HT1080 (cell line): ENCODE results near the gene LHFPL6. TPM values are rescaled to one million over a fixed set of nuclear protein-coding genes. Genes with fewer than 3 reads are reported as not detected.
"Not testable (repeated sequence)": the region's sequence is repeated elsewhere in the genome, so short reads cannot be mapped to it uniquely, and the experiment has no call there.

Experiments
- DNase-seq: peaks from one replicate; pipeline ENCODE4 v3.0.0-alpha.2; 2015; ENCODE audit warnings: low read depth
- total RNA-seq: library from RNA; depleted of rRNA; stranded (reverse); fragments of >200 nt; shearing (Covaris generic); gene quantifications from 2 replicates; pipeline ENCODE4 v1.2.3, GENCODE V29; 2014

Gene LHFPL6
- total RNA-seq, 1 experiment from 2014 or later = 17.8 TPM

DNA sequence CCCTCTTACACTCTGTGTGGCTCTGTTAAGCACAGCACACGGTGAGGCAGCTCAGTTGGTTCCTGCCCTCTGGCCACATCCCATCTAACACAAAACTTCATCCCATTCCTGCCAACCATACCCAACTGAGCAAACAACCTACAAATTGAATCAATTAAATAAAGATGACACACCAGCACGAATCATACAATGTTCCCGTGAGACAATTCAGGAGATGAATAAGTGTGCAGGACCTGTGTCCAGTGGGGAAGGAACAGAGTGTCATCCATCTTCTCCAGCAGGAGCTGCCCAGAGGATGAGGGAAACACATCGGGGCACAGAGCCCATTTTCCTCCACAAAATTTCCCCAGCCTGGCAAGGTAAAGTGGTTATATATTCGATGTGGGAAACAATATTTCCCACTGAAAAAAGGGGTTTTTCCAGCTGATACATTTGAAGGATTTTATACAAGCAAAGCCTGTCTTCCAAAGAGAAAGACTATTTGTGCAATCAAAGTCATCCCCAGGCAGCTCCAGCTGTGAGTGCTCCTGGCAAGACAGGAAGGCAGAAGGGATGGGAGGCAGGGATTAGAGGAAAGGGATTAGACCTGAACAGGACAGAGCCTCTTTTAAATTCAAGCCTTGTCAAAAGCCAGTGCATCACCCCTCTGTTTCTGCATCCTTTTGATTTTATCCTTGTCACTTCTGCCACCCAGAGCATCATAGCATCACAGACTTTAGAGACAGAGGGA lies 240.2 kb downstream of the LHFPL6 start:
- DNase-seq = peak; percentile 26

DNA sequence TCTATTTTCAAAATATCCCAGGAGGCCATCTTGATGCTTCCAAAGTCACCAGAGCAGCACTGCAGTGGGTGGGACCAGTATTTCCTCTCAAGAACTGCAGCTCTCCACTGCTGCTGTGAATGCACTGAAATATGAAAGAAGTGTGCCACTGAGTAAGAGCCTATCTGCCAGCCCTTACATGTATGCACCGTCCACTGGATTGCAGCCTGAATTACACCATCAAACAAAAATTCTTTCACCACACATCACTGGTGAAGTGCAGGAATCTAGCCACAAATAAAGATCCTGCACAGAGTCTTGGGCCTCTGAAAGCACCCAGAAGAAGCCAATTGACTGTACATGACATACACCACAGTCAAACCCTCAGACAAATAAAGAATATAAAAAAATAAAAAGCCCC lies 249.0 kb downstream of the LHFPL6 start:
- peak; percentile 18 for DNase-seq

DNA sequence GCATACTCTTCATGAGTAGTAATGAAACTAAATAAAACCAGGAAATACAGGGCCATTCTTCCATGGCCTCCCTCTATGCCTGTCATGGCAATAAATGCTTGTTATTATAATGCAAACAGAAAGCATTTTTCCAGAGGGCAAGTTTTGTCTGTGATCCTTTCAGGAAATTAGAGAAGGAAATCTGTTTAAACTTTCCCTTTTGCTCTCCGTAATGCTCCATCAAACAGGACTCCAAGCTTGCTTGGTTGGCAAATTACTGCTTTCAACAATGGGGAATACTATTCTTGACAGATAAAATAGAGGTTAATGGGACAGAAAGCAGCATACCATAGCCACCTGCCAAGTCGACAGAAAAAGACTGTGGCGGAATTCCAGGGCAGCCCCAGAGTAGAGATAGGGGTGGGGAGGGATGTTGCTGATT lies 252.5 kb downstream of the LHFPL6 start:
- DNase-seq = no peak

DNA sequence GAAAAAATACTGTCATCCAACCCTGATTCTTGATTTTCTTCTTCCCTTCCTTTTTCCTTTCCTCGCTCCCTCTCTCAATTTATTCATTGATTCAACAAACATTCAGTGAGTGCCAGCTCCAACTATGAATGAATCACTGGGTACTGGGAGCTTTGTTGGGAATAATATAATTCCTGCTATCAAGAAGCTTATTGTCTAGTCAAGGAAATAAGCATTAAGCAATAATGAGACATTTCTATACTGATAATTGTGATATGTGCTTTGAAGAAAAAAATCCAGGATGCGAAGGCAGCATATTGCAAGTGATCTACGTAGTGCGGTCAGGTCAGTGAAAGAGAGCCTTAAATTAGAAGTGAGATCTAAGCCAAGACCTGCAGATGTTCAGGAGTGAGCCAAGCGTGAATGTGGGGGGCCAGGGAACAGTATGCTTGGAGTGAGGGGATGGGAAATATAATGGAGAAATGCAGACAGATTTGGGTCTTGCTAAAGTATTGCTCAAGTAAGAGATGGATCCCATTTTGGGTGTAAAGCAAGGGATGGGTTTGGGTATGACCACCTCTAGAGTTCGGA lies 253.5 kb downstream of the LHFPL6 start:
- no peak for DNase-seq

DNA sequence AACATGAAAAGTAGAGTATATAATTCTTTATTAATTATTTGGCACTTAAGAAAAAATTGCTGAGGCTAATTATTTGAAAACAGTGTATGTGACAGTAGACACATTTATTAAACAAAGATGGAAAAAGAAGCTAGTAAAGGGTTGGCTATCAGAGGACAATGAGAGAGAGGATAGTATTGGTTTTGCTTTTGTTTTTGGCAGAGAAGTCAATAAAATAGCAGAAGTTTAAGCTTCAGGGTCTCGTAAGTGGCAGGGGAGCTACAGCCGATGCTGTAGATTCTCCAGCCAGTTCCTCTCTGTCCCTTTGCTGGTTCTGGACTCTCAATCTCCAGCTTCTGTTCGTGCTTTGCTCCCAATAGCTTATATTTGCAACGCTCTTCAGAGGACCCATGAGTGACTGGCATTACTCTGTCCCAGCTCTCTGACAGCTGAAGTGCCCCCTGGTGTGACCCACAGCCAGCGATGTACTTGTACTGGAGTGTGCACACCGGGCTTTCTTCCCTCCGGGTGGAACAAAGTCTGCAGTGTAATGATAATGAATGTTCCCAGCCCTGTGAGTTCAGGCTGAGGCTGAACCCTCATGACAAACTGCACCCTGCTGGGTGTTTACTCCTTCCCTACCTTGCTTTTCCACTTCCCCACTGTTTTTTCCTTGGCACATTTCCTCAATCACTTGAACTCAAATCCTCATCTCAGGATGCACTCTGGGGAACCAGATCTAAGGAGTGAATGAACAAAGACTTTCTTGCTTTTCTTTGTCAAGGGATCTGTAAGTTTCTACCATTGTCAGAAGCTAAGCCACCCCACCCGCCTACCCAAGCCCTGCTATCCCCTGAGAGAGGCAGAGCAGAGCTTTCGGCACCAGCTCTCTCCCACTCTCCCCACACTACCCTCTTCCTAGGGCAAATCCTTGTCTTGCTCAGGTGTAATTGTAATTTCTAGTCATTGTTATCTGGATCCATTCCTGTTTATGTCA lies 254.8 kb downstream of the LHFPL6 start:
- no peak for DNase-seq

DNA sequence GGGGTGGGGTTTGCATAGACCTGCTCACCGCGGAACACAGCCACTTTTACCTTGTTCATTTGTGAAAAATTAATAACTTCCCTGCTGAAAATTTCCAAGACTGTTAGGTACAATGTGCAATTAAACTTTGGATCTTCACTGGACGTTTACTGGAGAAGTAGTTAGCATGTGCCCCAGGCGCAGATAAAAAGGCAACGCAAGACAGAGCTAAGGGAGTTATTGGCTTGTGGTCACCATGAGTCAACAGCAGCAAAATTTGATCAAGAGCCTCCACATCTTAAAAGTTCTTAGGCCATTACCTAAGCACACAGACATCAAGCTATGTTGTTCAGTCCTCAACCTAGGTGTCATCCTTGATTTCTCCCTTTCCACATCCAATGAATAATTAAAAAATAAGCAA lies 257.0 kb downstream of the LHFPL6 start:
- DNase-seq = no peak

DNA sequence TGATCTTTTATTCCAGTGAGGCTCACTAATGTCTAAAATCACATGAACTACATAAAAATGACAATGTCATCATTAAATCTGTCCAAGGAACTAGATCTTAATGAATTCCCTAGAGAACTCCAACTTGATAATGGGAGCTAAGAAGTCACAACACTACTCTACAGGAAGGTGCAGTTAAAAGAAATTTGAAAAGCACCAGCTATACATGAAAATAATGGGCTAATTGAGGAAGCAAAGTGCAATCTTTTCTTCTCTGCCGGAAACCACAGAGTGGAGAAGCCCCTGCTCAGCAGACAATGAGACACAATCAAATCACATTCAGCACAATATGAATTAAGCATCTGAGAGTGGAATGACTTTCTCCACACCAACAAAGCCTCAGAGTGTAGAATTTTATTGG lies 261.7 kb downstream of the LHFPL6 start:
- DNase-seq = no peak

DNA sequence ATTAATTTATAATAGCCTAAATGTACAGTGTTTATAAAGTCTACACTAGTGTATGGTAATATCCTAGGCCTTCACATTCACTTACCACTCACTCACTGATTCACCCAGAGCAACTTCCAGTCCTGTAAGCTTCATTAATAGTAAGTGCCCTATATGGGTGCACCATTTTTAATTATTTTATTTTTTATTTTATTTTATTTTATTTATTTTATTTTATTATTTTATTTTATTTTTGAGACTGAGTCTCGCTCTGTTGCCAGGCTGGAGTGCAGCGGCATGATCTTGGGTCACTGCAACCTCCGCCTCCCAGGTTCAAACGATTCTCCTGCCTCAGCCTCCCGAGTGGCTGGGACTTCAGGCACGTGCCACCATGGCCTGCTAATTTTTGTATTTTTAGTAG lies 264.9 kb downstream of the LHFPL6 start:
- DNase-seq = not testable (repeated sequence)

DNA sequence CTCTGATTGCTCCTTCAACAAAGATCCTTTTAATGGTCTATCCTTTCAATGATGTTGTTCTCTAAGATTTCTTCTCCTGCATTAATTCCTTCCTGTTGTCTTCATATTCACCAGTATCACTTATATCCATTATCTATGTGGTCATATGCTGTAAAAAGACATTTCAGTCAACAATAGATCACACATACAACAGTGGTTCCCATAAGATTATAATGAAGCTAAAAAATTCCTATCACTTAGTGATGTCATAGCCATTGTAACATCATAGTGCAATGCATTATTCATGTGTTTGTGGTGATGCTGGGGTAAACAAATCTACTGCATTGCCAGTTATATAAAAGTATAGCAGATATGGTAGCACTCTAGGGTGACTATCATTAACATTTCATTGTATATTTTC lies 266.1 kb downstream of the LHFPL6 start:
- DNase-seq = no peak

DNA sequence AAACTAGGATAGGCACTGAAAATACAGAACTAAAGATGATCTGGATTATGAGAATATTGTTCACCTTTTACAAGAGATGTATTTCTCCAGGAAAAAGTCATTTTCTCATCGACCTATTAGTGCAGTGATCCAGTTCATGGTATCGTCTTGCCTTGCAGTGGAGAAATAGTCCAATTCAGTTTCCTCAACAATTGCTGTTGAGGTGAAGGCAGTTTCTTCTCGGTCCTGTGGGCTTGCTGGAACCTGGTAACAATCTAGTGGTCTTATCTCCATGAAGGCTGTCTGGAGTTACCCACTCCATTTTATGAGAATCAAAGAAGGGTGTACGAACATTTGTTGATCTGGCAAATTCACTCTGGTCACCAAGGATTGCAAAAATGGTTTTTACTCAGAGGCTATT lies 266.8 kb downstream of the LHFPL6 start:
- no peak for DNase-seq

DNA sequence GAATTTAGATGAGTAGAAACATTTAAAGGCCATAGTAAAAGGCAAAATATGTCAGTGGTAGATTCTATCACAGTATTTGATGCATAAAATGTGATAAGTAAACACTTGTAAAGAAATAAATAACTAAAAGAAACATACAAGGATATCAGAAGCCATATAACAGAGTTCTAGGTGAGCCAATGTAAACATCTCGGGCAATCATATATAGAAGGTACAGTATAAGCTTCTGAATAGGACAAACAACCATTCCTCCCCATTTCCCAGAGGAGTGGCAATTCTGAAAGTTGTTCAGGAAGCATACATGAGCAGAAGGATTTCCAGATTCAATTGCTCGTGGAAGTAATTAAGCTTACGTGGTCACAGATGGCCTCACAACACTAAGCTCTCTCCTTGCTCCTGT lies 267.3 kb downstream of the LHFPL6 start:
- no peak for DNase-seq

DNA sequence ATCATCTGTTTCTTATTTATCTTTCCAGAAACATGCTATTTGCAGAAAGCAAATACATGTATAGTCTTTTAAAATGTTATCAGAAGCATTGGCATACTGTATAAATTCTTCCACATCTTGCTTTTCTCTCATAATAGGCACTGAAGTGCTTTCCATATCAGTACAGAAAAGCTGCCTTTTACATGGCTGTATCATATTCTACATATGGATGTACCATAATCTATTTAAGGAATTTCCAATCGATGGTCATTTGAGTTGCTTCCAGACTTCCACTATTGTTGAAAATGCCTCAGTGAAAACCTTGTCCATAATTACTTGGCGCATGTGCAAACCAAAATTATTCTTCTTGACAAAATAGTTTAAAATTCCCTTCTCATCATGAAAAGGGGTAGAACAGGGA lies 272.5 kb downstream of the LHFPL6 start:
- DNase-seq = no peak

DNA sequence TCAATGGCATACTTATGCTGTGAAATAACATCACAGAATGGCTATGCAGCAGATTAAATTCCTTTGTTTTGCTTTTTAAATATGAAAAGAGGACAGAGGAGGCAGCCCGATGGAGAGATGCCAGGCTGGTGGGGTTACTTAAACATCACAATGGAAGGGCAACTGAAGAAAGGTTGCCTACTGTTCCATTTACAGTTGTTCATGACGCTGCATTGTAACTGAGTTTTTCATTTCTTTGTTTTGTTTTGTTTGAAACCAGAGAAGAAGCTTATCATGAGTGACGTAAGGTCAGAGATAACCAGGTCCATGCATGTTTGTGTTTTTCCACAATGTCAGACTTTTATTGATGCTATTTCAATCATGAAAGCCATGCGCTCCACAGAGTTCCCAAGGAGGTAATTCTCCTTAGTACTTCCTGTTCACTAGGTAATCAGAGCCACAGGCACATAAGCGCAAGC lies 273.8 kb downstream of the LHFPL6 start:
- DNase-seq = no peak

DNA sequence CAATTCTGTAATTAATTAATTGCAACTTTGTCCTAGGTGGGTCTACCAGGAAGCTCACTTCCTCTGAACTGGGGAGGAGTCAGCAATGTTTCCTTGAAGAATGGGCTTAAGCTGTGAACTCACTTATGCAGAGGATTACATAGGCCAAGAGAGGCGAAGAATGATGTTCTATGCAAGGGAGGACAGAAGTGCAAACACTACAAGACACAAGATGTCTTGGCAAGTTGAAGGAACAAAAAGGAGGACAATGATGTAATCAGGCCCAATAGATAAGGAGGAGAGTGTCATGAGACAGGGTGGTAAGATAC lies 275.9 kb downstream of the LHFPL6 start:
- DNase-seq = no peak

DNA sequence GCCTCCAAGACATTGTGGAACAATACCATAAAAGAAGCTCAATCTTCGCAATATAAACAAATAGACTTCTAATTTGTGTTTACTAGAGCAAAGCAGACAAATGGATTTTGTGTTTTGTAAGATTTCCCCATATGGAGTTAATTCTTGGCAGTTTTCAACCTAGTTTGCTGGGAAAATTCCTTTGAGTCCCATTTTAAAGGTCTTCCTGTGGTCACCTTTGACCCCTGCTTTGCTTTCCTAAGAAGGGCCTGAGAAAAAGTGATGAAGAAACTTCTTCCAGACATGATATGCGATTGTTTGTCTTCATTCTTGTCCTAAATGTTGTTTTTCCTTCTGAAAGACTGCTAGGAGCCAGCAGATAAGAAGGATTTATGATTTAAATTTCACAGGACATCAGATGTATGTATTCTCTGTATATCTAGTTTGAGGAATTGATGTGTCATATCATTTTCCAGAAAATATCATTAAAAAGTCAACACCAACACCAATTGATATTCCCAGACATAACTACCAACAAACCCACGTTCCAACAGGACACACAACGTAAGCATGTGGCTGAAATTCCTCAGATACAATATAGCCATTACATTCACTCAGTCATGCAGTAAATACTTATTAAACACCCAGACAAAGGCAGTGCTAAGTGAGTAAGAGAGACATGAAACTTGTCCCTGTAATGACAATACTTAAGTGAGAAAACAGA lies 276.4 kb downstream of the LHFPL6 start:
- no peak for DNase-seq

DNA sequence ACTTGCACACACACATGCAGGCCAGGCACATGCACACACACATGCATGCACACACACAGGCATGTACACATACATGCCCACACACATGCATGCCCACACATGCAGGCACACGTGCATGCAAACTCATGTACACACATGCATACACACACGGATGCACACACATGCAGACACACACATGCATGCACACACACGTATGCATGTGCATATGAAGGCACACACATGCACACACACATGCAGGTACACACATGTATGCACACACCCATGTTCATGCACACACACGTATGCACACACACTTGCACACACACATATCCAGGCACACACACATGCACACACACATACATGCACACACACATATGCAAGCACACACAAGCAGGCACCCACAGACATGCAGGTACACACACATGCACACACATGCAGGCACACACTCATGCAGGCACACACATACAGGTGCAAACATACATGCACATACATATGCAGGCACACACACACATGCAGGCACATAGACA lies 278.1 kb downstream of the LHFPL6 start:
- no peak for DNase-seq

DNA sequence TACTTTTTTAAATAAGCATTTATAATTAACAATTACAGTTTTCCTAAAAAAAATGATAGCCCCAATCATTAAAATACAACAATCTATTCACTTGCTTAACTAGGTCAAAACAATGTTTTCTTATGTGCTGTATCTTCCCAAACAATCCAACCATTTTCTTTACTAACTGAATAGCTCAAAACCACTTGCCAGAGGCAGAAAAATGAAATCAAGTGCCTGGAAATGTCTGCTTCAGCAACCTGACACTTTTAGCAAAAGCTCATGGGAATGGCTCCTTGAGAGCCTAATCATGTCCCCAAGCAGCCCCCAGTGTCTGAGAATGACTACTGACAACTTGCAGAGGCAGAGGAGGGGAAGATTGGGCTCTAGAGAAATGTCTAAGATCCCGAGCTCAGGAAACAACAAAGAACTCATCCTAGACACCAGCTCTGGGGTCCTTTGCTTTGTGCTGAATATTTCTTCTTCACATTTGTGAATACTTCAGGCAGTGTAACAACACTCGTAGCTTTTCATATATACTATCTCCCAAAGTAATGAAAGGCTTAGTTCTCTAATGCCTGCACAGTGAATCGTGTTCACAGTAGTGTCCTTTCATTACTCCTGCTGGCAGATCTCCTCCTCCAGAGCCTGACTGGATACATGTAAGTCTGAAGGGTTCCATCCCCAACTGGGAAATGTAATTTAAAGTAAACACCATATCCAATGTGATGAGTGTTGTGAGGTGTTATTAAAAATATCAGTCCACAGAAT lies 280.0 kb downstream of the LHFPL6 start:
- no peak for DNase-seq

DNA sequence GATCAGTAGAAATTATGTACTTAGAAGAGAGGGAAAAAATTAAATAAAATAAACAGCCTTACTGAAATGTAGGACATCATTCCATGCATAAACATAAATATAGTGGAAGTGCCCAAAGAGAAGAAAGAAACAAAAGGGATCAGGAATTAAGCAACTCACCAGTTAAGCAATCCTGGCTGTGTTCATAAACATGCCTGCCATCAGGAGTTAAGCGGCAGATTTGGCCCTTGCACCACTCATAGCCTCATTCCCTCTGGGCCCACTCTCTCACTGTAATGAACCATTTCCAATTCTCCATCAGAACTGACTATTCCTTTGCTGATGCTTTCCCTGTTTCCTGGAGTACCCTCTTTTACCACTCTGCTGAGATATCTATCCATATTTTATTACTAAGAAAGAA lies 281.4 kb downstream of the LHFPL6 start:
- DNase-seq = no peak

DNA sequence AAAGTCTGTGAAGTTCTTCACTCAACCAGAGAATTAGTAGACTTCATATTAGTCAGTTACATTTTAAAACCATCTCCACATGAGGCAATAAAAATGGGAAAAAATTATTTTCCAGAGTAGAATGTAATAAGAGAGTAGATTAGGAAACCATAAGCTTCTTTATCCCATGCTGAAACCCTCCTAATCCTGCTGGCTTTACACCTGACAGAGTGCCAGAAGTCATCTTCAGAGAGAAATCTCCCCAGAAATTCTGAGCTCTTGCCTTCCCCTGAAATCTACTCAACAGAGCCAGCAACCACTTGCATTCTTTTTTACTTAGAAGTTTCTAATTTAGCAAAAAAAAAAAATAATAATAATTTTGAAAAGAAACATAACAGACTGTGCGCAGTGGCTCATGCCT lies 284.8 kb downstream of the LHFPL6 start:
- no peak for DNase-seq

DNA sequence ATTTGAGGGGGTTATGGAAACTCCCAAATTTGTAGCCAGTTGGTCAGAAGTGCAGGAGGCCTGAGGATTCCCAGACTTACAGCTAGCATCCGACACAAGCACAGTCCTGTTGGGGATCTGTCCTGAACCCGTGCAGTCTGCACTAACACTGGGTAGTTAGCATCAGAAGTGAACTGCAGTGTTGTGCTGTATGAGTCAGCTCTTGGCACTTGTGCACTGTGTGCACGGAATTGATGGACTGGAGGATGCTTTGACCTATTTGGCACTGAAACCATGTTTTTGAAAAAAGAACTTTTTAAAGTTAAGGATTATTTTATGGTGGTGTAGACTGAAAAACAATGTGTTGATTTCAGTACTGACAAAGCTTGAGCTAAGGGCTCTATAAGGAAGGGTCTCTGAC lies 285.7 kb downstream of the LHFPL6 start:
- DNase-seq = peak; percentile 25

DNA sequence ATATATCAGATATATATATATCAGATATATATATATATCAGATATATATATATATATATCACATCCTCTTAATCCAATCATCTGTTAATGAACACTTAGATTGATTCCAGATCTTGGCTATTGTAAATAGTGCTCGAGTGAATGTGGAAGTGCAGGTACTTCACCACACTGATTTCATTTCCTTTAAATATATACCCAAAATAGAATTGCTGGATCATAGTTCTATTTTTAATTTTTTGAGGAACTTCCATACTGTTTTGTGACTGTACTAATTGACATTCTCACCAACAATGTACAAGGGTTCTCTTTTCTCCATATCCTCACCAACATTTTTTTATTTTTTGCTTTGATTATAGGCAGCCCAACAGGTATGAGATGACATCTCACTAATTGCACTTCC lies 287.2 kb downstream of the LHFPL6 start:
- no peak for DNase-seq
